ENCODE measurements around the gene GPS2.

The GPS2 gene

DNA sequence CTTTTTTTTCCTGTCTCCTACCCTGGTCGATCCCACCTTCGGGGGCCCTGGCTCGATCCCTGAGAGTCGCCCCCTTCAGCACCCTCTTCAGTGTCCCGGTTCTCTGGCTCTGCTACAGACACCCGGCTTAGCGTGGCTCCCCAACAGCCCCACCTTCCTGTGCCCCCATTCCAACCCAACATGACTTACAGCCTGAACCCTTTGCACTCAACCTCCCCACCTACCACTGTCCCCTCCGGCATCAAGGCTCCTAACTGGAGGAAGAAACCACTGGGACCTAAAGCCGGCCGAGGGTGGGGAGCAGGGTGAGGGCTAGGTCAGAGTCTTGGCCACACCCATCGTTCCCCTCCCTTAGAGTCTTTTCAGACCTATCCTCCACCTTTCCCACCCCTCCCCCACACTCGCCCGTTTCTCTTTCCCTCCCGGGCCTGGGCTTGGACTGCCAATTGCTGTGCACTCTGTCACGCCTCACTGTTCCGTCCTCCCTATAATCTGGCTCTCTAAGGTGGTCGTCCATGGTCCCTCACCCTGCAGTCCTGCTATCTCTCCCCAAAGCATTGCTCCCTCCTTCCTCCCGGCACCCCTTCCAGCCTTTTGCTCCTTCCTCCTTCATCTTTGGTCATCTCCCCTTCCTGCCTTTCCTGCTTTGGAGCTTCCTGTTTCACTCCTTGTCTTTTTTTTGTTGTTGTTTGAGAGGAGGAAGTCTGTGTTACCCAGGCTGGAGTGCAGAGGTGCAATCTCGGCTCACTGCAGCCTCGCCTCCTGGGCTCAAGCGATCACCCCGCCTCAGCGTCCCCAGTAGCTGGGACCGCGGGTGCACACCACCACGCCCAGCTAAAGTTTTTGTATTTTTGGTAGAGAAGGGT, 52.0 kb downstream of the GPS2 start:
- peak overlapping the region in 1 of 2 donors; percentile 26 for H3K27ac Mint-ChIP-seq

More for the DNA sequence above, 52.0 kb downstream of the GPS2 start:
- Mint-ChIP-seq H3K36me3 (ENCODE audit: insufficient read depth) (peaks cover 16% of the 10 kb centered on the region), H3K4me1 (ENCODE audit: low read depth in 2 of 2) (peaks cover 17 to 19% of the 10 kb centered on the region in 2 donors), H3K4me3 (peak overlapping the region; percentile 75 to 80), H3K9me3 (no peaks in the 10 kb centered on the region), H3K27me3 (peaks cover 24 to 40% of the 10 kb centered on the region in 2 donors)
- ATAC-seq (replicated peaks) (peak; percentile 16), DNase-seq (no peak)
